Stimulated activated CD8-positive, alpha-beta memory T cell treated with anti-CD3 and anti-CD28 coated beads, Interleukin-2, amount 100 ng/mL, for 1 hour (primary cell): ENCODE measurements around the gene ADGRB2.
"Not testable (repeated sequence)": the region's sequence is repeated elsewhere in the genome, so short reads cannot be mapped to it uniquely, and the experiment has no call there.

ENCODE experiments used
- DNase-seq, 2 donors: peaks; one replicate each; pipeline ENCODE4 v3.0.0-alpha.2; 2020; ENCODE audit warnings: low read depth in 2 of 2

The ADGRB2 gene

DNA sequence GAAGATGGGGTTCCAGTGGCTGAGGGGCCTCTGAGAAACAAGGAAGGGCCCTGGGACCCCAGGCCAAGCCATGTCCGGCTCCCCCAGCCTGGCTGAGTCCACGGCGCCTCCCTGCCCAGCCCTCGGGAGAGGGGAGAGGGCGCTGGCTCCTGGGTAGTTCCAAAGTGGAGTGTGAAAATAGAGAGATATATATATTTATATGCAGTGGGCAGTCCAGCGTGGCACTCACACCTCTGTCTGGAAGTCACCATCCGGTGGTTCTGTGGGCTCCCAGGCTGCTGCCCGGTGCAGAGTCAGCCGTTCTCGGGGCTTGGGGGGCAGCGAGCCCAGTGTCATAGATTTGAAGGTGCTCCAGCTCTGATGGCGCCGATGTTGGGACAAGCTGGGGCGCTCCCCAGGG, 36.9 kb downstream of the ADGRB2 start:
- DNase-seq, result no peak

- DNase-seq, result no peak
These were observed 37.4 kb downstream of the ADGRB2 start for GRCh38 chr1:31726715-31727114.

DNA sequence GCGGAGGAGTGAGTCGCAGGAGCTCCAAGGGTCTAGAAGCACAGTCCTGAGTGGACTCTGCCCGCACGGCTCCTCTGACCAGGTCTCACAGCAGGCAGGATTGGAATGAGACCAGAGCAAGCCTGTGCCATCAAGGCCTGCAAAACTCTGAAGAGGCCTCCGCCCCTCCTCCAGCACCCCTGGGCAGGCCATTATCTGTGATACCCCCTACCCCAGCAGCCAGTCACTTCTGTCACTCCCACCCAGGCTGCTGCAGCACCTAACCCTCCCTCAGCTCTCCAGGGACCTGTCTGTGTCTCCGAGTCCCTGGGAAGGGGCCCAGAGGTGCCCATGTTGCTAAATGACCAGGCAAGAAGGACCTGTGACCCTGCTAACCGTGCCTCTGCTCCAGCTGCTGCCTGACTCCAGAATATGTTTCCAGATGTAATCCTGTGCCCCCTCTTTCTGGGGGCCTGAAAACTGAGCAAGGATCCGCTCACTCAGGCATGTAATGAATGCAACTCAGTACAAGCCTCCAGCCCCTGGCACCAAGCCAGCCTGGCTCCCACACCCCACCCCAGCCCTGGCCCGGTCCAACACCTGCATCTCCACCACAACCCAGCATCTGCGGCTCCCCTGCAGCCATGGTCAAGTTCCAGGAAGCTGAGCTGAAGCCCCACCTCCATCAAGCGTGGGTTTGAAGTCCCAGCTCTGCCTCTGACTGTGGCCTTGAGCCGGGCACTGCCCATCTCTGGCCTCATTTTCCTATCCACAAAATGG, 38.2 kb downstream of the ADGRB2 start:
- no peak for DNase-seq

DNA sequence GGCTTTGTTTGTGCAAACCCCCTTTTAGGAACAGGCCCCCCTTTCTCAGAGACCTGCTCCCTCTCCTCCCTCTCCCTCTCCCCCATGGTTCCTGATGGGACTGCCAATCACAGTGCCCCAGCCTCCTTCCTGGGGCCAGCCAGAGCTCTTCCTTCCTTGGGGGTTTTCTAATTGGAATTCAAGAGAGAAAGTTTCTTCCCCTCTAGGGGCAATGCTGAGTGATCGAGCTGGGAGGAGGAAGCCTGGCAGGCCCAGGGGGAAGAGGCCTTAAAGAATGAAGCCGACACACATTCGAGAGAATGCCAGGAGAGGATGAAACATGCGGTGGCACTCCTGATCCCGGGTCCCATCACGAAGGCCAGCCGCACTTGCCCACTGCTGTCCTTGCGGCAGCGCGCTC, 39.0 kb downstream of the ADGRB2 start:
- no peak for DNase-seq

DNA sequence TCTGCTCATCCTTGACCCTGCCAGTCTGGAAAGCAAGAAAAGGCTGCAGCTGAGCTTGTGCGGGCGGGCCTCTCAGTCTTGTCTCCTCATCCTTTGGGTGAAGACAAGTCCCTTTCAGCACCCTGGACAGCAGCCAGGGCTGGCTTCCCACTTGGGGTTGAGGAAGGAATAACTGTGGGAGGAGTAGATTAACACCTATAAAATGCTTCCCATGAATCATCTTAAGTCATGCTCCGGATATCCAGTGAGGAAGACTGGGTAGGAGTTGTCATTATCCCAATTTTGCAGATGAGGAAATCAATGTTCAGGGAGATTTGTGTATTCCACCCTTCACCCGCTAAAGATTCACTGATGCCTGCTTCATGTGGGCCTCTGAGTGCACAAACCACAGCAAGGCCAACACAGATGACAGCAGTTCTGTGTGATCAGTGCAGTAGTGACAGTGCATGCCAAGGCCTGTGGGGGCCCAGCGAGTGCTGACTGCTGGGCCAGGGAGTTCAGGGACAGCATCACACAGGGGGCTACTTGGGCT, 40.2 kb downstream of the ADGRB2 start:
- DNase-seq, result no peak

GRCh38 chr1:31718327-31718897, 45.7 kb downstream of the ADGRB2 start:
- DNase-seq, result no peak

- DNase-seq, result no peak
These were observed 46.8 kb downstream of the ADGRB2 start for GRCh38 chr1:31717341-31717740.

DNA sequence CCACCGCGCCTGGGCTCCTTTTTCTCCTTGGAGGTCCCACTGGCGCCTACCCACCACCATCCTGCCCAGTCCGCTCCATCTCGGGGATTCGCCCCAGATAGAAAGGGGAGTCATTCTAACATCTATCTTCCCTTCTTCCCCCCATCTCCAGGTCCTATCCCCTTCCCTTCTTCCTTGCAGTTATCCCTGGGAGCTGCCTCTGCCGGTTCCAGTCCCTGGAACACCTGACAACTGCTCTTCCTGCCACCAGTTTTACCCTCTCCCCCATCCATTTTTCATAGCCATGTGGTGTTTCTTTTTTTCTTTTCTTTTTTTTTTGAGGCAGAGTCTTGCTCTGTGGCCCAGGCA, 48.3 kb downstream of the ADGRB2 start:
- DNase-seq, result no peak

DNA sequence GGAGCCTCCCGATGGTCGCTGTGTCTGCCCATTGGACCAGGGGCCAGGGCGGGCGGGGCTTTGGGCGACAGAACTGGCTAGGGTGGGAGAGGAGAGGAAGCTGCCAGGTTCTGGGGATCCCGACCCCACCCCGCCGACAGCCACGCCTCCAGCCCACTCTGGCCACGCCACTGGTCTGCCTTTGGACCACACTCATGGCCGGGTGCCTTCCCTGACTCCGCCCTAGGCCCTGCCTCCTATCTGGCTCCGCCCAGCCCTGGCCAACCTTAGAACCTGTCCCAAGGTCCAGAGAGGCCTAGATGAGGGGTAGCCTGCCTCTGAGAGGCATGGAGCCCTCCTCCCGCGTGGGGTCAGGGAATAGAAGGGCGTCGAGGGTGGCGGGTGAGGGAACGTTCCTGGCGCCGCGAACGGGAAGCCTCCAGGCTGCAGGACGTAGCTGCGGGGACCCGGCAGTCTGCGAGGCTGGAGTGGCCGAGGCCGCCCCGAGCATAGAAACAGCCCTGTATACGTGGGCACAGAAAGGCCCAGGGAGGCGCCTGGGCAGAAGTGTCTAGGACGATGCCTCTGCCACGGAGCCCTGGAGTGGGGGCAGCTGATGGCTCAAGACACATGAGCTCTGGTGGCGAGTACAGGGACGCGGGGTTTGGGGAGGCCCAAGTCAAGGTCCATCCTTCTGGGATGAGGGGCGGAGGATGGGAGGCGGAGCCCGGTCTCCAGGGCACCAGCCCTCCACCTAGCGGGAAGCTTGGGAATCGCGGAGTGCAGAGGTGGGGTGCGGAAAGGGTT, 48.9 kb downstream of the ADGRB2 start:
- no peak for DNase-seq

DNA sequence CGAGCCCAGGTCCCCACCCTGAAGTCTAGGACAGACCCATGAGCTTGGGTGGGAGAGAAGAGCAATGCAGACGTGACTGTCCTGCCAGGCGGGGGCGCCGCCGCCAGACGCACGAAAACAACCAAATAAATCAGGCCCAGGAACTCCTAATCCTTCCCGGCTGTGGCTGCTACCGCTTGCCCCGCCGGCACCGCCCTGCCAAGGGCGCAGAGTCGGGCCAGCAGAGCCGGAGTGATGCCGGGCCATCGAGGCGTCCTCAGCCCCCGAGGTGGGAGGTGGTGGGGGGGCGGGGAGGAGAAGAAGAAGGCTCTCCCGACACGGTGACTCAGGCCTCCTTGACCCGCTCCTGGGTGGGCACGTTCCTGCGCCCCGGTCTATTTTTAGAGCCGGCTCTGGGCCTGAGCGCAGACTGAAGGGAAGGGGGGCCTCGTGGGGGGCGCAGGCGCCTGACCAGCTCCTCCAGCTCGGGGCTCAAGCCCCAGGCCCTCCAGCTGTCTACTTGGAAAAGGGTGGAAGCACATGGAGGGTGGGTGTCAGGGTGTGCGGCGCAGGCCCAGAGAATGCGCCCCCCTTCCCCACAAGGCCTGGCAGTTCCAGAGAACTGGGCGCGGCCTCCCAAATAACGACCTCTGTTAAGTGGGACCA, 49.6 kb downstream of the ADGRB2 start:
- DNase-seq, result no peak

- no peak for DNase-seq
These were observed 51.5 kb downstream of the ADGRB2 start for GRCh38 chr1:31712630-31713029.

- DNase-seq, result no peak
These were observed 52.1 kb downstream of the ADGRB2 start for GRCh38 chr1:31712068-31712467.

DNA sequence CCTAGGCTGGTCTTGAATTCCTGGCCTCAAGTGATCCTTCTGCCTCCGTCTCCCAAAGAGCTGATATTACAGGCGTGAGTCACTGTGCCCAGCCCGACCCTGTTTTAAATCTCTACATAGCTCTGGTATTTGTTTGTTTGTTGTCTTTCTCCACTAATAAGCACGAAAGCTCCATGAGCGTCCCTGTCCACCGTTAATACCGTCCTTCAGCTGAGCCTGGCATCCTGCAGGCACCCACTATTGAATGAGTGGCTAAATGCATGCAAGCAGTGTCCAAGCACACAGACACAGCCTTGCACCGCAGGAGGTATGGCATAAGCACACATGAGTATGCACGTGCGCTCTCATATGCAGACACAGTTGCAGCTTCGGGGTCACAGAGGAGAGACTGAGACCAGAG, 55.8 kb downstream of the ADGRB2 start:
- DNase-seq, result no peak

DNA sequence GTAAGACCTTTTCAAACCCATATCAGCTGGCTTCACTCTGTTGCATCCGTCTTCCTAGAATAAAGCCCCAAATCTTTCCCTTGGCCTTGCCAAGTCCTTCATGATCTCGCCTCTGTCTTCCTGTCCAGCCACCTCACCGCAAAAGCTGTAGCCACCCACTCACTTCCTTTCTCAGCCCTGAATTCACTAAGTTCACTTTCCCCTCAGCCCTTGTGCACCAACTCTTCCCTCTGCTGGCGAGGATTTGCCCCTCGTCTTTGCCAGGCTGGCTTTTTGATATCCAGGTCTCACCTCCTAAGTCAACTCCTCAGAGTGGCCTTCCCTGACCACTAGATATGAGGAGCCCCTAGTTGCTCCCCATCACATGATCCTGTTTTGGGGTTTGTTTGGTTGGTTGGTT, 56.4 kb downstream of the ADGRB2 start:
- no peak for DNase-seq

DNA sequence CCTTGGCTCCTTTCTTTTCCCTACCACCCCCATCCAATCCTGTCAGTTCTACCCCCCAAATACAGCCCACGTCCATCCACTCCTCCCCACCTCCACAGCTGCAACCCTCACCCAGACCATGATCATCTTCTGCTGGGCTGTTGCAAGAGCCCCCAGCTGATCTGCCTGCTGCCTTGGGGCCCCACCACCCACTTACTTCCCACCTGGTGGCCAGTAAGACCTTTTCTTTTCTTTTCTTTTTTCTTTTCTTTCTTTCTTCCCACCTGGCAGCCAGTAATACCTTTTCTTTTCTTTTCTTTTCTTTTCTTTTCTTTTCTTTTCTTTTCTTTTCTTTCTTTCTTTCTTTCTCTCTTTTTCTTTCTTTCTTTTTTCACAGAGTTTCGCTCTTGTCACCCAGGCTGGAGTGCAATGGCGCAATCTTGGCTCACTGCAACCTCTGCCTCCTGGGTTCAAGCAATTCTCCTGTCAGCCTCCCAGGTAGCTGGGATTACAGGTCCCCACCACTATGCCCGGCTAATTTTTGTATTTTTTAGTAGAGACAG, 57.0 kb downstream of the ADGRB2 start:
- not testable (repeated sequence) for DNase-seq

- no peak for DNase-seq
These were observed 57.6 kb downstream of the ADGRB2 start for GRCh38 chr1:31706384-31707058.

DNA sequence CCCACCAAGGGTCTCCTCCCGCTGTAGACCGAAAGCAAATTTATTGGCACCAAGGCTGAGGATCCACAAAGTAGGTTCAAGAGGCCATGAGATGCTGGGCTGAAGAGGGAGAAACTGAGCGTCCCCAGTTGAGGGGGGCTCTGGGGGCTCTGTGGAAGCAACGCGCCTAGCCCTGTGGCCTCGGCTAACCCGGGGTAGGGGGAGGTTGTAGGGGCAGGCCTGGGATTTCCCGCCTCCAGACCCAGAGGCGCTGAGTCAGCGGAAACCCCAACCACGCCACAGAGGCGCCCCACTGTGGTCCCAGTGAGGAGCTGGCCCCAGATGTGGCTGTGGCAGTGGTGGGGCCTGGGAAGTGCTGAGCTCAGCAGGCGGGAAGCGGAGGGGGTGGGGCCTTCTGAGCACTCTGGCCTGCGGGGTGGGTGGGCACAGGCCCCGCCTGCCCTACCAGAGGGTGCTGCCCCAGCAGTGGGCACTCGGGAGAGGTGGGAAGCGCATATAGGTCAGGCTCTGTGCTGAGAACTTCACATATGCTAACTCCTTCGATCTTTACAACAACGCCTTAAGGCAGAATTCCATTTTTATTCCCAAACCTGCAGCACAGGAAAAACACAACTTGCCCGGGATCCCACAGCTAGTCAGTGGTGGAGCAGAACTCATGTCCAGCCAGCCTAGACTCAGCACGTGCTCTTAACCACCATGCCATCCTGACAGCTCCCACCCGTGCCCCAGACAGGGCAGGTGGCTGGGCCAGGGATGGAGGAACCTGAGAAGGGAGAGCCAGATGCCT, 58.9 kb downstream of the ADGRB2 start:
- DNase-seq, result peak; percentile 36 to 39

GRCh38 chr1:31704271-31705079, 59.7 kb downstream of the ADGRB2 start:
- no peak for DNase-seq

DNA sequence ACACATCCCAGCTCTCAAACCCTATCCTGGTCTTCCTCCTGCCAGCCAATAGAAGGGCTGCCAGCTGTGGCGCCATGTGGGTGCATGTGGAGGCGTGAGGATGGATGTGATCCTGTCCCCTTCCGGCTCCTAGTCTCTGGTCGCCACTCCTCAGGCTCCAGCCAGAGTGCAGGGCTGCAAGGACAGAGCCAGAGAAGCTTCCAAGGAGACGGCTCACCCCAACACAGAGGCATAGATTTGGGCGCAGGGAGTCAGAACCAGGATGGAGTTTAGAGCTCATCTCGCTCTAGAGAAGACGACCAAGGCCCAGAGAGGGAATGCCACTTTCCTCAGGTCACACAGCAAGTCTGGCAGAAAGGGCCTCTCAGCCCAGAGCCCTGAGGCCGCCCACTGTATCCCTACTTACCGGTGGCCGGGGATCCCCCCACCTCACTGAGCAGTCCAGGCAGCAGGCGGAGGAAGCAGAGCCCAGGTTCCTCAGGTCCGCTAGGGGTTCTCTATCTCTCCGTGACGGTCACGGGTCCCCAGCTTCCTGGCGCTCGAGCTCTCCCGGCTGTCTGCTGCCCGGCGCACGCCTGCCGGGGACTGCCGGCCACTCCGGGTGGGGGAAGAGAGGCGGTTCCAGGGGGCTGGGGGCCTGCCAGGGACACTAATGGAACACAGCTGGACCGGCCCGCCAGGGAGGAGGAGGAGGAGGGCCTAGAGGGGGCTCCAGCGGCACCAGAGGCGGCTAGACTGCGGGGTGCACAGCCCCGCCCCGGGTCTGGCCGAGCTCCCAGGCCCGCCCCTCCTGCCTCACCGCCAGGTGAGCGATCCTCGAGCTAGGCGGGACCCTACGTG, 60.5 kb downstream of the ADGRB2 start, which contains the start of gene COL16A1:
COL16A1 (minus strand) TSS at position 587 of the 840 bp plus-strand sequence. CDS start 1,824 bp downstream, outside the sequence.
- no peak for DNase-seq
